GM18858 (cell line): Measurements from ENCODE around the gene ADORA3.

Source experiments
- ATAC-seq: cut with Tn5 transposase; IDR thresholded peaks from one replicate; pipeline ENCODE4 v1.9.1; 2021; ENCODE audit not compliant: unreplicated experiment

Gene ADORA3

GRCh38 chr1:111449703-111450017, 53.8 kb downstream of the ADORA3 start:
- no peak for ATAC-seq
